Measurements from ENCODE around the gene TFEB.

DNA sequence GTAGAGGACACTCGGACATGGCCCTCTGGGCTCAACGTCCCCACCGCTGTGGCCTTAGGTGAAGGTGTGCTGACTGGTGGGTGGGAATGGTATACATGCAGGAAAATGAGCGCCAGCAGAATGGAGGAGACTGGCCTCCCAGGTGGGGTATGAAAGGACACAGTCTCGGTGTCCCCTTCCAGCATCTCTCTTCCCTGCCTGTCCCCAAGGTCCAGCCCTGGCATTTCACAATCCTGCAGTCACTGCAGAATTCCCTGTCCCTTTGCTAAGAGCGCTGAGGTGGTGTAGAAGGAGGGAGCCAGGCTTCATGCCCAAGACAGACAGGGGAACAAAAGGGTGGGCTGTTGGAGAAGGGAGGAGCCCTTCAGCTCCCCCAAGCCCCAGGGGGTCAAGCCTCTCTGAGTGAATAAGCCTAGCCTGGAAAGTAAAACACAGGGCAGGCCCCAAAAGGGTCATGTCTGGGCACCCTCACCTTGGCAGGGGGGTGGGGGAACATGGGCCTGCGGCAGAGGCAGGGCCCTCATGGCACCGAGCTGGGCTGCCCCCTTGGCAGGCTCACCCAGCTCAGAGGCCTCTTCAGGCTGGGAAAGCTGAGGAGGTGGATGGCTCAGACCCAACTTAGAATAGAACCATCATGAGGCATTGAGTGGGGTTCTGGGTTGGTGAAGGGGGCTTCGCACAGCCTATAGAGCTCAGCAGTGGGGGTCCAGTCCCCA, 23.9 kb downstream of the TFEB start:
- TF ChIP-seq, protein P1, sequence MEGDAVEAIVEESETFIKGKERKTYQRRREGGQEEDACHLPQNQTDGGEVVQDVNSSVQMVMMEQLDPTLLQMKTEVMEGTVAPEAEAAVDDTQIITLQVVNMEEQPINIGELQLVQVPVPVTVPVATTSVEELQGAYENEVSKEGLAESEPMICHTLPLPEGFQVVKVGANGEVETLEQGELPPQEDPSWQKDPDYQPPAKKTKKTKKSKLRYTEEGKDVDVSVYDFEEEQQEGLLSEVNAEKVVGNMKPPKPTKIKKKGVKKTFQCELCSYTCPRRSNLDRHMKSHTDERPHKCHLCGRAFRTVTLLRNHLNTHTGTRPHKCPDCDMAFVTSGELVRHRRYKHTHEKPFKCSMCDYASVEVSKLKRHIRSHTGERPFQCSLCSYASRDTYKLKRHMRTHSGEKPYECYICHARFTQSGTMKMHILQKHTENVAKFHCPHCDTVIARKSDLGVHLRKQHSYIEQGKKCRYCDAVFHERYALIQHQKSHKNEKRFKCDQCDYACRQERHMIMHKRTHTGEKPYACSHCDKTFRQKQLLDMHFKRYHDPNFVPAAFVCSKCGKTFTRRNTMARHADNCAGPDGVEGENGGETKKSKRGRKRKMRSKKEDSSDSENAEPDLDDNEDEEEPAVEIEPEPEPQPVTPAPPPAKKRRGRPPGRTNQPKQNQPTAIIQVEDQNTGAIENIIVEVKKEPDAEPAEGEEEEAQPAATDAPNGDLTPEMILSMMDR (IDR thresholded peaks at IDR 0.05; ENCODE audit: low read depth, low read length, poor library complexity, severe bottlenecking) = no peak
- no peak for TF ChIP-seq EZH2phosphoT487 (IDR thresholded peaks at IDR 0.05; ENCODE audit: borderline replicate concordance, low read length)

Data from DOHH2 (cell line).